A673 (cell line): ENCODE data around the gene PLPP7. TPM values are rescaled to one million over a fixed set of nuclear protein-coding genes. Genes with fewer than 3 reads are reported as not detected.

Experiments
- BruUV-seq: library from RNA; stranded (reverse); fragments of 400-500 nt; replicated peaks from 2 replicates; lab custom pipeline; 2021; lab: Mats Ljungman, UMichigan
- CTCF ChIA-PET: fragments of 300-600 bp; sonication (Branson Sonifier 250); formaldehyde crosslinking; loops from one replicate; lab custom pipeline; 2022; ENCODE audit warnings: antibody characterized with exemption; lab: Charles Lee
- POLR2A ChIA-PET: fragments of 300-600 bp; sonication (Branson Sonifier 250); formaldehyde crosslinking; loops from one replicate; lab custom pipeline; 2022; ENCODE audit warnings: antibody characterized with exemption; ENCODE audit not compliant: low non-redundant PET; lab: Charles Lee
- DNase-seq: peaks from one replicate; pipeline ENCODE4 v3.0.0-alpha.2; 2015; ENCODE audit warnings: low spot score
- H3K27ac ChIP-seq: fragments of 200-600 bp; sonication (generic); 2 replicates; pipeline ENCODE4 v1.5.1; 2016; ENCODE audit warnings: mixed run types, low read depth, mild to moderate bottlenecking, mixed read lengths, antibody characterized with exemption, low read length; ENCODE audit not compliant: poor library complexity, severe bottlenecking
- H3K27me3 ChIP-seq: fragments of 200-600 bp; sonication (generic); replicated peaks from 2 replicates; pipeline ENCODE4 v1.6.1; 2017; ENCODE audit warnings: mixed run types, low read depth, mild to moderate bottlenecking, mixed read lengths, antibody characterized with exemption, low read length; ENCODE audit not compliant: insufficient read depth, poor library complexity
- H3K36me3 ChIP-seq: fragments of 200-600 bp; sonication (generic); 2 replicates; pipeline ENCODE4 v1.6.1; 2016; ENCODE audit warnings: mixed run types, mild to moderate bottlenecking, mixed read lengths, antibody characterized with exemption, low read length; ENCODE audit not compliant: insufficient read depth, poor library complexity, severe bottlenecking
- H3K4me1 ChIP-seq: fragments of 200-600 bp; sonication (generic); 2 replicates; pipeline ENCODE4 v1.6.1; 2017; ENCODE audit warnings: mixed run types, mild to moderate bottlenecking, mixed read lengths, antibody characterized with exemption, low read length; ENCODE audit not compliant: insufficient read depth, poor library complexity, severe bottlenecking
- H3K4me3 ChIP-seq: fragments of 200-600 bp; sonication (generic); 2 replicates; pipeline ENCODE4 v1.5.1; 2016; ENCODE audit warnings: low read depth, mixed run types, mild to moderate bottlenecking, mixed read lengths, low read length; ENCODE audit not compliant: poor library complexity, severe bottlenecking
- H3K9me3 ChIP-seq: fragments of 200-600 bp; sonication (generic); 2 replicates; pipeline ENCODE4 v1.6.1; 2016; ENCODE audit warnings: mixed run types, low read depth, mild to moderate bottlenecking, mixed read lengths, antibody characterized with exemption, low read length; ENCODE audit not compliant: poor library complexity, severe bottlenecking
- EZH2 ChIP-seq: fragments of 200-600 bp; sonication (generic); IDR thresholded peaks from 2 replicates; pipeline ENCODE4 v1.6.1; 2017; ENCODE audit warnings: borderline replicate concordance, low read depth, mild to moderate bottlenecking, mixed read lengths, antibody characterized with exemption, low read length; ENCODE audit not compliant: poor library complexity, severe bottlenecking
- intact Hi-C: fragments of 100-400 bp; cut with micrococcal nuclease; formaldehyde crosslinking; loops from one replicate; pipeline ENCODE4 v1.10.0; 2022; ENCODE audit not compliant: unreplicated experiment
- total RNA-seq: library from RNA; stranded (reverse); gene quantifications from 2 replicates; pipeline ENCODE4 v1.2.3, GENCODE V29; 2021
- TF ChIP-seq, protein P1 (sequence below): fragments of 300-800, 200-600 bp; sonication (generic); conservative IDR thresholded peaks from 2 replicates; pipeline ENCODE4 v1.5.1; 2017; ENCODE audit warnings: low read depth, mild to moderate bottlenecking, antibody characterized with exemption, low read length, moderate library complexity, mixed read lengths

Gene PLPP7
- total RNA-seq, 1 experiment from 2014 or later: not detected

DNA sequence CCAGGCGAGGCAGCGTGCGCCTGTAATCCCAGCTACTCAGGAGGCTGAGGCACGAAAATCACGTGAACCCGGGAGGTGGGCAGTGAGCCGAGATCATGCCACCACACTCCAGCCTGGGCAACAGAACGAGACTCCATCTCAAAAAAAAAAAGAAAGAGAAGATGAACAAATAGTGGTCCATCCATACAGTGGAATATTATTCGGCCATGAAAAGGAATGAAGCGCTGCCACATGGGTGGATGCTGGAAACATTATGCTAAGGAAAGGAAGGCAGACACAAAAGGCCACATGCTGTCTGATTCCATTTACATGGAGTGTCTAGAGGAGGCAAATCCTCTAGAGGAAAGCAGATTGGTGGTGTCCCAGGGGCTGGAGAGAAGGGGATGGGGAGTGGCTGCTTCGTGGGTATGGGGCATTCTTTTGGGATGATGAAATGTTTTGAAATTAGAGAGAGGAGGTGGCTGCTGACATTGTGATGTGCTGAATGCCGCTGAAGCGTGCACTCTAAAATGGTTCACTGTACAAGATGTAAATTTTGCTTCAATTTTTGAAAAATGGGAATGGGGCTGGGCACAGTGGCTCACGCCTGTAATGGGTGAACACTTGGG lies 17.0 kb downstream of the PLPP7 start:
- no peaks in the 10 kb centered on the region for H3K27me3 ChIP-seq
- no peak overlapping the region for H3K27ac ChIP-seq
- H3K9me3 ChIP-seq: no peaks in the 10 kb centered on the region
- H3K36me3 ChIP-seq: no peaks in the 10 kb centered on the region
- TF ChIP-seq EZH2: no peak
- TF ChIP-seq, protein P1, sequence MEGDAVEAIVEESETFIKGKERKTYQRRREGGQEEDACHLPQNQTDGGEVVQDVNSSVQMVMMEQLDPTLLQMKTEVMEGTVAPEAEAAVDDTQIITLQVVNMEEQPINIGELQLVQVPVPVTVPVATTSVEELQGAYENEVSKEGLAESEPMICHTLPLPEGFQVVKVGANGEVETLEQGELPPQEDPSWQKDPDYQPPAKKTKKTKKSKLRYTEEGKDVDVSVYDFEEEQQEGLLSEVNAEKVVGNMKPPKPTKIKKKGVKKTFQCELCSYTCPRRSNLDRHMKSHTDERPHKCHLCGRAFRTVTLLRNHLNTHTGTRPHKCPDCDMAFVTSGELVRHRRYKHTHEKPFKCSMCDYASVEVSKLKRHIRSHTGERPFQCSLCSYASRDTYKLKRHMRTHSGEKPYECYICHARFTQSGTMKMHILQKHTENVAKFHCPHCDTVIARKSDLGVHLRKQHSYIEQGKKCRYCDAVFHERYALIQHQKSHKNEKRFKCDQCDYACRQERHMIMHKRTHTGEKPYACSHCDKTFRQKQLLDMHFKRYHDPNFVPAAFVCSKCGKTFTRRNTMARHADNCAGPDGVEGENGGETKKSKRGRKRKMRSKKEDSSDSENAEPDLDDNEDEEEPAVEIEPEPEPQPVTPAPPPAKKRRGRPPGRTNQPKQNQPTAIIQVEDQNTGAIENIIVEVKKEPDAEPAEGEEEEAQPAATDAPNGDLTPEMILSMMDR: no peak
- H3K4me3 ChIP-seq: no peak overlapping the region
- no TSS peak for BruUV-seq
- POLR2A ChIA-PET: no interaction called here
- intact Hi-C loops: no loop called here
- H3K4me1 ChIP-seq: no peaks in the 10 kb centered on the region
- CTCF ChIA-PET: no interaction called here
- peak; percentile 47 for DNase-seq

DNA sequence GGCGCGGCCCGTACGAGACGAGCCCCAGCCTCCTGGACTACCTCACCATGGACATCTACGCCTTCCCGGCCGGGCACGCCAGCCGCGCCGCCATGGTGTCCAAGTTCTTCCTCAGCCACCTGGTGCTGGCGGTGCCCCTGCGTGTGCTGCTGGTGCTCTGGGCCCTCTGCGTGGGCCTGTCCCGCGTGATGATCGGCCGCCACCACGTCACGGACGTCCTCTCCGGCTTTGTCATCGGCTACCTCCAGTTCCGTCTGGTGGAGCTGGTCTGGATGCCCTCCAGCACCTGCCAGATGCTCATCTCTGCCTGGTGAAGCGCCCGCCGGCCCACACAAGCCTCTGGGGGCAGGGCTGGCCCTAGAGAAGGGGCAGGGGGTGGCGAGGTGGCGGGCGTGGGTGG lies 18.5 kb downstream of the PLPP7 start:
- Histone ChIP-seq H3K4me1 (no peaks in the 10 kb centered on the region), H3K27ac (no peak overlapping the region), H3K27me3 (no peaks in the 10 kb centered on the region), H3K9me3 (no peaks in the 10 kb centered on the region), H3K4me3 (no peak overlapping the region), H3K36me3 (no peaks in the 10 kb centered on the region)
- intact Hi-C loops: no loop called here
- no peak for TF ChIP-seq EZH2
- TF ChIP-seq, protein P1: no peak
- ChIA-PET POLR2A (no interaction called here), CTCF (no interaction called here)
- BruUV-seq: no TSS peak
- no peak for DNase-seq

DNA sequence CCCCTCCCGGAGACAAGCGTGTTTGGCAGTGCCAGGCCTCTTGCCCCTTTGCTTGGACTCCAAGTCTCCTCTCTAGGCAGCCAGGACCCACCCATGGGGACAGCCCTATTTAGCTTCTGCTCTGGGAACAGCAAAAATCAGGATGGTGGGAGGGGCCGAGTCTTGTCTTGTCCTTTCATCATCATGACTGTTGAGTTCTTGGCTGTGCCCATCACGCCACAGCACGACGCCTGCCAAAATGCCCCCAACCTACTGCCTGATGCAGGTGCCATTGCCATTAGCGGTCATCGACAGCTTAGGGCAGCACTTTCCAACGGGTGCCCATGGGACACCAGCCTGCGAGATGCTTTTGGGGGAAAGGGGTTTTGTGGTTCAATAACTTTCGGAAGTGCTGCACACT lies 18.9 kb downstream of the PLPP7 start:
- no peak for DNase-seq
- Histone ChIP-seq H3K27me3 (no peaks in the 10 kb centered on the region), H3K9me3 (no peaks in the 10 kb centered on the region), H3K4me1 (no peaks in the 10 kb centered on the region), H3K4me3 (no peak overlapping the region), H3K36me3 (no peaks in the 10 kb centered on the region), H3K27ac (no peak overlapping the region)
- ChIA-PET CTCF (no interaction called here), POLR2A (no interaction called here)
- intact Hi-C loops: no loop called here
- TF ChIP-seq, protein P1: no peak
- no peak for TF ChIP-seq EZH2
- BruUV-seq: no TSS peak
